Activated CD8-positive, alpha-beta memory T cell treated with anti-CD3 and anti-CD28 coated beads, Interleukin-2, amount 50 U/mL, for 1 hour (primary cell): ENCODE data around the gene PTPRD.
"Not testable (repeated sequence)": the region's sequence is repeated elsewhere in the genome, so short reads cannot be mapped to it uniquely, and the experiment has no call there.

ENCODE experiments used
- DNase-seq: peaks from one replicate; pipeline ENCODE4 v3.0.0-alpha.2; 2020; ENCODE audit errors: extremely low read depth

PTPRD gene

GRCh38 chr9:9498846-9499245 is 1114.0 kb downstream of the PTPRD start:
- DNase-seq = no peak

GRCh38 chr9:9498128-9498527 is 1114.7 kb downstream of the PTPRD start:
- no peak for DNase-seq

GRCh38 chr9:9494336-9494735 is 1118.5 kb downstream of the PTPRD start:
- DNase-seq = no peak

GRCh38 chr9:9492506-9492905 is 1120.3 kb downstream of the PTPRD start:
- DNase-seq = no peak

GRCh38 chr9:9489183-9489582 is 1123.6 kb downstream of the PTPRD start:
- no peak for DNase-seq

- no peak for DNase-seq
Observed at GRCh38 chr9:9483175-9483574, 1129.6 kb downstream of the PTPRD start.

GRCh38 chr9:9478741-9479140 is 1134.1 kb downstream of the PTPRD start:
- no peak for DNase-seq

- no peak for DNase-seq
Observed at GRCh38 chr9:9469271-9469670, 1143.5 kb downstream of the PTPRD start.

- not testable (repeated sequence) for DNase-seq
Observed at GRCh38 chr9:9441874-9442273, 1170.9 kb downstream of the PTPRD start.

- no peak for DNase-seq
Observed at GRCh38 chr9:9437641-9438040, 1175.2 kb downstream of the PTPRD start.

GRCh38 chr9:9426454-9426853 is 1186.3 kb downstream of the PTPRD start:
- DNase-seq = not testable (repeated sequence)

GRCh38 chr9:9412241-9412640 is 1200.6 kb downstream of the PTPRD start:
- DNase-seq = no peak

- DNase-seq = no peak
Observed at GRCh38 chr9:9410736-9411135, 1202.1 kb downstream of the PTPRD start.

- no peak for DNase-seq
Observed at GRCh38 chr9:9399982-9400381, 1212.8 kb downstream of the PTPRD start.

GRCh38 chr9:9396518-9396917 is 1216.3 kb downstream of the PTPRD start:
- no peak for DNase-seq

- no peak for DNase-seq
Observed at GRCh38 chr9:9395539-9395938, 1217.3 kb downstream of the PTPRD start.

- no peak for DNase-seq
Observed at GRCh38 chr9:9392755-9393154, 1220.0 kb downstream of the PTPRD start.

- DNase-seq = no peak
Observed at GRCh38 chr9:9389904-9390303, 1222.9 kb downstream of the PTPRD start.

GRCh38 chr9:9387511-9388115 is 1225.2 kb downstream of the PTPRD start:
- DNase-seq = no peak

- DNase-seq = no peak
Observed at GRCh38 chr9:9362332-9362731, 1250.5 kb downstream of the PTPRD start.

- no peak for DNase-seq
Observed at GRCh38 chr9:9352877-9353481, 1259.8 kb downstream of the PTPRD start.

- no peak for DNase-seq
Observed at GRCh38 chr9:9341203-9341602, 1271.6 kb downstream of the PTPRD start.

- DNase-seq = no peak
Observed at GRCh38 chr9:9337129-9337528, 1275.7 kb downstream of the PTPRD start.

GRCh38 chr9:9326749-9327148 is 1286.1 kb downstream of the PTPRD start:
- no peak for DNase-seq
